Stimulated activated CD8-positive, alpha-beta memory T cell treated with anti-CD3 and anti-CD28 coated beads, Interleukin-7, amount 100 ng/mL, for 1 hour (primary cell): ENCODE data around the gene FHIT.

Experiments used
- DNase-seq, 2 donors: peaks; one replicate each; pipeline ENCODE4 v3.0.0-alpha.2; 2020; ENCODE audit warnings: low read depth in 2 of 2

FHIT gene

DNA sequence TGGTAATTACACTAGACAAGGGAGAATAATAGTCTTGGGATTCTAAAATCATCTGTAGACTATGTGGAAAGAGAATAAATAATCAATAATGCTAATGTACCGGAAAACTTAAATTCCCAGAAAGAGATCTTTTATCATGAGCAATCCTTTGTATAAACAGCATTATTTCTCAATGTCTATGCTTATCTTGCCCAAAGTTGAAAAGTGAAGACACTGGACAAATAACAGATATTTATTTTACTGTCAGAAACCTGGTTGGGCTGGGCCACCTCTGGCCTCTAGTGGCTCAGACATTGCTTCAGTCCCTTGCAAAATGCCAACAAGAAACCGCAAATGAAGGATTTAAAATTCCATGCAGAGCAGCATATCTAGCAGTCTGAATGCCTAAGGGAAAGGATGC, 409.9 kb downstream of the FHIT start:
- DNase-seq: no peak

GRCh38 chr3:60839246-60839645, 412.0 kb downstream of the FHIT start:
- no peak for DNase-seq

GRCh38 chr3:60835796-60836195, 415.5 kb downstream of the FHIT start:
- no peak for DNase-seq

DNA sequence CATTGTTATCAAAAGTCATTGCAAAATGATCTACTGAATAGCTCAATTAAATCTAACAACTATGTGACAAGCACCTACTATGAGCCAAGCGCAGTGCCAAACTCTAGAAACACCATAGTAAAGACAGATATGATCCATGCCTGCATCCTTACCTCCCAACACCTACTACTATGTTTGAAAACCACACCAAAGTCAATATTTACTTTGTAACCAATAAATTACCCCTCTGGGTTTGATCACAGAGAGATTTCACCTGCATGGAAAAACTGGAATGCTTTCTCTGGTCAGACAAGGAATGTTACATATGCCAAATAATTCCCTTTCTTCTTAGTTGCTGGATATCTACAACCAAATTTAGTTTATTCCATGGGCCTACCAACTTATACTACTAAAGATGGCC, 422.2 kb downstream of the FHIT start:
- DNase-seq: no peak

DNA sequence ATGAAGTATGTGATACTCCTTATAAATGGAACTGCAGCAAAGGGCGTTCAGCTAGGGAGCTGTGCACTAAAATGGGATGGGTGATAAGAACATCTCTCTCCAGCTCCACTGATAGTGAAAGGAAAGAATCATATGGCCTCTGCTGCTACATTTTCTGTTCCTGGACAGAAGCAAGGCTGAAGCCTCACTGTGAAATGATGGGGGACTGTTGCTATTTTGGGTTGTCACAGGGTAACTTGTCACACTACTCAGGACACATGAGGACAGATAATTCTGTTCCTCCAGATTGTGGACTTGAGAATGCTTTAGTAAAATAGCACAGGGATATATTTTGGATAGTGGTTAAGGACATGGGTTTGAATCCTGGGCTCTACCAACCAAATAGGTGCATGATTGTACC, 423.6 kb downstream of the FHIT start:
- no peak for DNase-seq

GRCh38 chr3:60826511-60826910, 424.7 kb downstream of the FHIT start:
- DNase-seq: no peak

- DNase-seq: no peak
Measured at GRCh38 chr3:60812502-60812901, 438.8 kb downstream of the FHIT start.

DNA sequence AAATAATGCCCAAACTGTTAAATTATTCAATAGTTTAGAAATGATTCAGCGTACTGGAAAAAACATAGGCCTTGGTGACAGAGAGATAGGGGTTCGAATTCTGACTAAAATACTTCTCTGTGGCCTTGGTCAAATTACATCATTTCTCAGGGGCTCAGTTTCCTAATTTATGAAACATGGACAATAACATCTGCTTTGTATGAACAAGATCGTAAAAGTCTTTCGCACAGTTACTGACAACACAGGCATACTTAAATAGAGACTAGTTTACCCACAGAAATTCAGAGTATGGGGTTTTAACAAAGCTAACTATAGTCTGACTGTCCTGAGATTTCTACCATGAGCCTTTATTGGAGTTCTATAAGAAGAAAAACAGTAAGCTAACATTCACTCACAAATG, 440.4 kb downstream of the FHIT start:
- no peak for DNase-seq

DNA sequence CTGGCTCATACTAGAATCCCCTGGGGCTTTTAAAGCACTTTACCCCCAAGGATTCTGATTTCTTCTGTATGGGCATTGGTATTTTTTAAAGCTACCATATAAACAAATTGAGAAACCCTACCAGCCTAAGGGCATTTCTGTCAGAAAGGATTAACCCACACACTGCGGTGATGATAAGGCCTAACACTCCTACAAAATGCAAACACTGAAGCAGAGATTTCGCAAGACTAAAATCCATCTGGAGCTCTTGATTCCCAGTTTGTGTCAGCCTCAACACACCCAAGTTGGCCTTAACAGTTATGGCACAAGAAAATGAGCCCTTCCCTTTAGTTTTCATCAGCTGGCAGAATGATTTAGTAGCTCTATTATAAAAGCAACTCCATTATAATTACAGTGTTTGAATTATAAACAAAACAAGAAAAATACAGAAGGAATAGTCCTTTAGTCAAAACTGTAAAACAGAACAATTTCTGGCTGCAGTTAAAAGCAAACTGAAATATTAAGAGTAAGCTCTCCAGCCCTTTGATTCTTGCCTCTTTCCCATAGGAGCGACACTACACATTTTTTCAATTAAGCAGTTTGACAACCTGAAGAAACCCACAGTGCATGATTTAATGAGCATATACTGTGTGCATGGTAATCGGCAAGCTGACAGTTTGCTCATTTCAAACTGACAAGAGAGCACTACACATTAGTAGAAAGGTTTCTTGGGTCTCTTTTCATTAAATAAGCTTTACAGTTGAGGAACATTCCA, 441.2 kb downstream of the FHIT start:
- DNase-seq: no peak

DNA sequence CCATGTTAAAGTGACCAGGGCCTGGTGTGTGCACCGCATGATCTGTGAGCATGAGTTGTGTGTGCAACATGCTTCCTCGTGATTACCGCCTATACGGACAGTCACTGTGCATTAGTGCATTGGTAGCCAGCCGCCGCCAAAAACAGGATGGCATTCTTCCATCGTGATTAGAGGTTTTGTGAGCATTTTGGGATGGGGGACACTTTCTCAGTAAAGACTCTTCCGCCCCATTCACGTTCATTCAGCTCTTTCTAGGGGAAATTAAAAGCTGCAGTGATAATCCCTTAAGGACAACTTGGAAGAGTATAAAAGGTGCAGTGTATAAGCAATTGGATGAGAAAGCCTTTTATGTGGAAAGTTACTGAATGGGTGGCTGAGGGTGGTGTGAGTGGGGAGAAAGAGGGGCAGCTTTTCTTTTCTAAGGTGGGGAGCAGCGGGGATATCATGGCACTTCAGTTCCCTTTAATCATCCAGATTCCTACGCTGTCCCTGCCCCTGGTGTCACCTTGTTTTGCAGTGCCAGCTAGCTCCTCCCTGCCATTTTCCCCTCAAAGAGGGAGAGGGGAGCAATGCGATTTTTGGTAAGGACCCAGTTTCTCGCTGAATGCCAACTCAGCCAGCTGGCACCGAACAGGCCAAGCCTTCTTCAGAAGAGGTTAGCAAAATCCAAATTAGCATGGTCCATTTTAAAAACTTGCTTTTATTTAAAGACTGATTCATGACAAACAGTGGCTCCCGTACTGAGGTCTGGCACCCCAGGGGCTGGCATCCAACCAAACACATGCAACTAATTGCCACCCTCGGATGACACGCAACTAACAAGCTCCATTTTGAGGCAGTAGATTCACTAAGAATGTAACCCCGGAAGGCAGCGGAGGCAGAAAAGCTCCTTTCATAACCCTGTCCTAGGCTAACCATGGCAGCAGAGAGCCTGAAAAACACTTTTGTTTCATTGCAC, 447.8 kb downstream of the FHIT start:
- DNase-seq: no peak

DNA sequence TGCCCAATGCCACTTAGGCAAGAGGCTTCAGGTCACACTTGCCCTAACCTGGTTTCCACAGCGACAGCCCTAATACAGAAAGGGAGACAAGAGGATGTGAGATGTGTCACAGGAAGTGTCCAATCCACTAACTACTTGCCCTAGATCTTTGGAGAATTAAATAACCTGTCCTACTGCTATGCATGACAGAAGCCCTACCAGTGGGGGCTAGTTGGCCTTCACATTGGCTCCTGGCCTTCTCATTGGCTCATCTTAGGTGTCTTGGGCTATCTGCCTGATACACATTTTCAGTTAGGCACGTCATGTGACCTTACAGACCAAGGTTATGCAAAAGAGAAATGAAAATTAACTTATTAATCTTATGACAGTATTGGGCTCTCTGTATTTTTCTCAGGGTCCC, 449.9 kb downstream of the FHIT start:
- no peak for DNase-seq

DNA sequence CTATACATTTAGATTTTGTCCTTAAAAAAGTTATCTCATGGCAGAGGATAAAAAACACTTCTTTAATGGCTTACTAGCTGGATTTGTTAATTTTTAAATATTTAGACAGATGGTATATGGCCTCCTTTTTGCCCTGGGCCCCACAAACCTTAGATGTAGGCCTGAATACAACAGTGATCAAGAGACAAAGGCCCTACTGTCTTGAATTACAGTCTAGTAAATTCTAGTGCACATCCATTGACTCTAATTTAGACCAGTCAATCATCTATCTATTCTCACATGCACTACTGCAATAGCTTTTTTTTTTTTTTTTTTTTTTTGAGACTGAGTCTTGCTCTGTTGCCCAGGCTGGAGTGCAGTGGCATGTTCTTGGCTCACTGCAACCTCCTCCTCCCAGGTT, 452.8 kb downstream of the FHIT start:
- no peak for DNase-seq

GRCh38 chr3:60792249-60792852, 458.9 kb downstream of the FHIT start:
- no peak for DNase-seq

GRCh38 chr3:60788185-60788584, 463.1 kb downstream of the FHIT start:
- DNase-seq: no peak

DNA sequence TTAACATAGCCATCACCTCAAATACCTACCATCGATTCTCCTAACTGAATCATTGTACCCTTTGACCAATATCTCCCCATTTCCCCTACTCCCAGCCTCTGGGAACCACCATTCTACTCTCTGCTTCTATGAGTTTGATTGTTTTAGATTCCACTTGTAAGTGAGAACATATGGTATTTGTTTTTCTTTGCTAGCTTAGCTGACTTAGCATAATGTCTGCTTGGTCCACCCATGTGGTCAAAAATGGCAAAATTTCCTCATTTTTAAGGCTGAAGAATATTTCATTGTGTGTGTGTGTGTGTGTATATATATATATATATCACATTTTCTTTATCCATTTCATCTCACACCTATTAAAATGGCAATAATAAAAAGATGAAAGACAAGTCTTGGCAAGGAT, 469.3 kb downstream of the FHIT start:
- DNase-seq: no peak

- DNase-seq: no peak
Measured at GRCh38 chr3:60779637-60780036, 471.6 kb downstream of the FHIT start.

DNA sequence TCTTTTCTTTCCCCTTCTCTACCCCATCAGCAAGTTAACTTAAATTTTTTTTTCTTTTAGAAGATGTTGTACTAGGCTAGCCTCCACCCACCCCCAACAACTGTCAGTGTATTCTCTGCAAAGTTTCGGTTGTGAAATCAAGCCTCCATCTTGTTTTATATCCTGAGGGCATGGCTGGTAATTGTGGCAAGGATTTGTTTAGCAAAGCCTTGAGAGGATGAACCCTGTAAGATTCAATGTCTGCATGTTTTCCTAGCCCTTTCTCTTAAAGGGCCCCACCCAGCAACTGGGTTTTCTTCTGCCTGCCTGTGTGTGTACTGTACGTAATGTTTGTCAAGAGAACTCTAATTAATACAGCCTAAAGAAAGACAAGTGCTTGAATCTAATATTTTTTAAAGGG, 475.3 kb downstream of the FHIT start:
- DNase-seq: no peak

GRCh38 chr3:60774617-60775016, 476.6 kb downstream of the FHIT start:
- no peak for DNase-seq

DNA sequence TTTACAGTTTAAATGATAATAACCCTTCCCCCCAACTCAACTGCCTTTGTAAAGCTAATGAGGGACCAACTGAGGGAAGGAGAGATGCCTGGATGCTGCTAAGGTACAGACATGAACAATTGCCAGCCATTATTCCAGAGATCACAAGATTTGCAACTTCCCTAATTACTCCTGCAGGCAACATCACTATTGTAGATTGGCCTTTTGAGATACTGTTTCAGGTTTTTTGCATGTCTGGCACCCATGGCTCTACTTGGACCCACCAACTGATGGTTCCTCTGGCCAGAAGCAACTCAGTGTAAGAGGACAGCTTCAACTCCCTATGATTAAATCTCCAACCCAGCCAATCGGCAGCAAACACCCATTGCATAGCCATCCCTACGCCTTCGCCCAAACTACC, 478.7 kb downstream of the FHIT start:
- no peak for DNase-seq

- no peak for DNase-seq
Measured at GRCh38 chr3:60771766-60772165, 479.5 kb downstream of the FHIT start.

GRCh38 chr3:60770532-60770931, 480.7 kb downstream of the FHIT start:
- no peak for DNase-seq

- DNase-seq: no peak
Measured at GRCh38 chr3:60767536-60767935, 483.7 kb downstream of the FHIT start.

DNA sequence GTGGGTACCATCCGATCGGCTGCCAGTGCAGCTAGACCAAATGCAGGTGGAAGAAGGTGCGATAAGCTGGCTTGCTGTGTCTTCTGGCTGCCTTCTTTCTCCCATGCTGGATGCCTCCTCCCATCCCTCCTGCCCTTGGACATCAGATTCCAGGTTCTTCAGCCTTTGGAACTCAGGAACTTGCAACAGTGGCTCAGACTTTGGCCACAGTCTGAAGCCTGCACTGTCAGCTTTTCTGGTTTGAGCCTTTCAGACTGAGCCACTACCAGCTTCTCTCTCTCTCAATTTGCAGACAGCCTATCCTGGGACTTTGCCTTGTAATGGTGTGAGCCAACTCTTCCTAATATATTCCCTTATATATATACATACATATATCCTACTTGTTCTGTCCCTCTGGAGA, 485.5 kb downstream of the FHIT start:
- no peak for DNase-seq
